Cardiac muscle cell (in vitro differentiated cells and primary cell): ENCODE data around the gene AREG. TPM values are rescaled to one million over a fixed set of nuclear protein-coding genes. Genes with fewer than 3 reads are reported as not detected.
"Not testable (repeated sequence)": the region's sequence is repeated elsewhere in the genome, so short reads cannot be mapped to it uniquely, and the experiment has no call there.

Experiments
- DNase-seq, 2 donors: peaks; one replicate each; pipeline versions ENCODE4 v3.0.0 to v3.0.0-alpha.2; 2010 to 2017; ENCODE audit warnings: low read depth in 1 of 2, low spot score in 1 of 2
- H3K27ac ChIP-seq: fragments of 200-600 bp; sonication (generic); 2 replicates; pipeline ENCODE4 v1.5.1; 2016
- H3K27me3 ChIP-seq: fragments of 200-600 bp; sonication (generic); 2 replicates; pipeline ENCODE4 v1.6.0; 2016; ENCODE audit warnings: control low read depth
- H3K36me3 ChIP-seq: fragments of 200-600 bp; sonication (generic); 2 replicates; pipeline ENCODE4 v1.5.1; 2016; ENCODE audit warnings: control low read depth
- H3K4me1 ChIP-seq: fragments of 200-600 bp; sonication (generic); 2 replicates; pipeline ENCODE4 v1.8.1; 2017; ENCODE audit warnings: low read depth, mild to moderate bottlenecking, mixed run types
- H3K4me3 ChIP-seq: fragments of 200-600 bp; sonication (generic); 2 replicates; pipeline ENCODE4 v1.5.1; 2016; ENCODE audit warnings: mild to moderate bottlenecking
- H3K9me3 ChIP-seq: fragments of 200-600 bp; sonication (generic); 2 replicates; pipeline ENCODE4 v1.5.1; 2017; ENCODE audit warnings: low read depth, mild to moderate bottlenecking, control low read depth
- CTCF ChIP-seq: IDR thresholded peaks from 2 replicates; pipeline ENCODE4 v1.5.1; 2012; ENCODE audit warnings: low read depth, mild to moderate bottlenecking, low read length
- polyA plus RNA-seq: library from polyadenylated mRNA; unstranded; fragments of >200 nt; fragmentation: Nextera tagmentation; extraction: Ambion mirVana; gene quantifications from 2 replicates; pipeline ENCODE4 v1.2.1, GENCODE V29; 2016
- total RNA-seq: library from RNA; depleted of rRNA; stranded (reverse); fragments of >200 nt; gene quantifications from 2 replicates; pipeline ENCODE4 v1.2.3, GENCODE V29; 2016

The AREG gene
- total RNA-seq (not detected in 2 replicates), polyA plus RNA-seq (0.65 TPM in 1 of 2 replicates, not detected in the other)

- peak; percentile 68 for TF ChIP-seq CTCF
- no peak within 1 kb of the TSS for H3K27ac ChIP-seq
- peak within 1 kb of the TSS; percentile 29 for H3K4me3 ChIP-seq
- H3K4me1 ChIP-seq, result peaks cover 5% of the 10 kb centered on the region
- no peaks in the 10 kb centered on the region for H3K9me3 ChIP-seq
- H3K27me3 ChIP-seq, result peaks cover 38% of the 10 kb centered on the region
- no peaks in the 10 kb centered on the region for H3K36me3 ChIP-seq
- peak; percentile 75 to 97 for DNase-seq
Observed at GRCh38 chr4:74444891-74445642, at the start of gene AREG. AREG (plus strand) TSS chr4:74445136; CDS start chr4:74445346, 210 bp downstream.

- H3K36me3 ChIP-seq, result no peaks in the 10 kb centered on the region
- no peaks in the 10 kb centered on the region for H3K9me3 ChIP-seq
- no peak overlapping the region for H3K4me3 ChIP-seq
- peaks cover 3% of the 10 kb centered on the region for H3K27me3 ChIP-seq
- TF ChIP-seq CTCF, result no peak
- peak in 1 of 2 donors; percentile 36 for DNase-seq
- no peak overlapping the region for H3K27ac ChIP-seq
- no peaks in the 10 kb centered on the region for H3K4me1 ChIP-seq
Observed at GRCh38 chr4:74395633-74396032, 49.3 kb upstream of the AREG start.

DNA sequence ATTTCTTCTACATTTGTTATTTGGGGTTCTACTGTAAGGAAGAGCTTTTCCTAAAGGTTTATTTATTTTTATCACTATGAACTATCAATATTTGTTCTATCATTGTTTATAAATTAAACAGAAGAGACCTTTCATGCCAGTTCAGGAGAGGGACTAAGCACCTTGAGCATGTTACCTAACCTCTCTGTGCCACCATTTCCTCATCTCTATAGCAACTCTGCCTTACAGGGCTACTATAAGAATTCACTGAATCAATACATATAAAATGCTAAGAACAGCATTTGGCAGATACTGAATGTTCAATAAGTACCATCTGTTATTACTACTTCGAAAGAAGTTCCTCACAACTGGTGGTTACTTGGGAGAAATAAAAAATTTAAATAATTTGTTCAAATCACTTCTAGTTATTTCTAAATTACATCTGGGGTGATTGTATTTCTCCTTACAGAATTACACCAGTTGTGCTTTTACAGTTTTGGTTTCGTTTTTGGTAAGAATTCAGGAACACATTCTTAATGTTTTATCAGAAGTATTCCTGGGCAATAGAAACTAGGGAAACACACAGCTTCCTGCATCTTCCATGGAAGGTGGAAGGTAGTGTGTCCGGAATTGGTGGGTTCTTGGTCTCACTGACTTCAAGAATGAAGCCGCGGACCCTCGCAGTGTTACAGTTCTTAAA is 47.0 kb upstream of the AREG start:
- Histone ChIP-seq H3K27ac (no peak overlapping the region), H3K27me3 (no peaks in the 10 kb centered on the region), H3K9me3 (no peaks in the 10 kb centered on the region), H3K4me1 (no peaks in the 10 kb centered on the region), H3K4me3 (no peak overlapping the region), H3K36me3 (no peaks in the 10 kb centered on the region)
- DNase-seq, result peak in 1 of 2 donors; percentile 31
- no peak for TF ChIP-seq CTCF

DNA sequence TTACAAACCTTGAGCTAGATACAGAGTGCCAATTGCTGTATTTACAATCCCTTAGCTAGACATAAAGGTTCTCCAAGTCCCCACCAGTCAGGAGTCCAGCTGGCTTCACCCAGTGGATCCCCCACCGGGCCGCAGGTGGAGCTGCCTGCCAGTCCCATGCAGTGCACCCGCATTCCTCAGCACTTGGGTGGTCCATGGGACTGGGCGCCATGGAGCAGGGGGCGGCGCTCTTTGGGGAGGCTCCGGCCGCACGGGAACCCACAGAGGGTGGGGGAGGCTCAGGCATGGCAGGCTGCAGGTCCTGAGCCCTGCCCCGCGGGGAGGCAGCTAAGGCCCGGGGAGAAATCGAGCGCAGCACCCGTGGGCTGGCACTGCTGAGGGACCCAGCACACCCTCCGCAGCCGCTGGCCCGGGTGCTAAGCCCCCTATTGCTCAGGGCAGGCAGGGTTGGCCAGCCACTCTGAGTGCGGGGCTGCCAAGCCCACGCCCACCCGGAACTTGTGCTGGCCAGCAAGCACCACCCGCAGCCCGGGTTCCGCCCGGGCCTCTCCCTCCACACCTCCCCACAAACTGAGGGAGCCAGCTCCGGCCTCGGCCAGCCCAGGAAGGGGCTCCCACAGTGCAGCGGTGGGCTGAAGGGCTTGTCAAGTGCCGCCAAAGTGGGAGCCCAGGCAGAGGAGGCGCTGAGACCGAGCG is 45.9 kb upstream of the AREG start:
- not testable (repeated sequence) for H3K4me1 ChIP-seq, DNase-seq, H3K36me3 ChIP-seq, H3K4me3 ChIP-seq, H3K27ac ChIP-seq, H3K27me3 ChIP-seq, H3K9me3 ChIP-seq

DNA sequence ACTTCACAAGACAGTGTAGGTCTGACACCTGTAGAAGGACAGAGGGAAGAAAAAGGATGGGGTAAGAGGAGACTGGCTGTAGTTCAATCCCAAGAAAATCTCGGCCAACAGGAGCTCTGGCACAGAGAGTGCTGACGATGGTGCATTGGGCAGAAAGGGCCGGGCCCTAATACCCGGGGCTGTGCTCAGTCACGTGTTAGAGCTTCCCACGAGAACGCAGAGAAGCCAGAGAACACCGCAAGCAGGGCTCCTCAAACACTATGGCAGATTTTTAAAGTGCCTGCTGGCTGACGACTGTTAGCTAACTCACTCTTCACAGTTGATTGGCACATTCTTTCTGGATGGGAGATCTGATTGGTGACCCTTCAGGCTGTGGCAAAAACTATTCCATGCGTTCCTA is 44.5 kb upstream of the AREG start:
- no peak for TF ChIP-seq CTCF
- Histone ChIP-seq H3K4me1 (no peaks in the 10 kb centered on the region), H3K9me3 (no peaks in the 10 kb centered on the region), H3K4me3 (no peak overlapping the region), H3K36me3 (no peaks in the 10 kb centered on the region), H3K27ac (no peak overlapping the region), H3K27me3 (no peaks in the 10 kb centered on the region)
- DNase-seq, result no peak
